IPS-NIHi7 (cell line): ENCODE data around the gene KRT40.
"Not testable (repeated sequence)": the region's sequence is repeated elsewhere in the genome, so short reads cannot be mapped to it uniquely, and the experiment has no call there.

Source experiments
- DNase-seq: peaks from one replicate; pipeline ENCODE4 v3.0.0; 2012; ENCODE audit warnings: mixed read lengths; ENCODE audit errors: extremely low spot score

Gene KRT40

DNA sequence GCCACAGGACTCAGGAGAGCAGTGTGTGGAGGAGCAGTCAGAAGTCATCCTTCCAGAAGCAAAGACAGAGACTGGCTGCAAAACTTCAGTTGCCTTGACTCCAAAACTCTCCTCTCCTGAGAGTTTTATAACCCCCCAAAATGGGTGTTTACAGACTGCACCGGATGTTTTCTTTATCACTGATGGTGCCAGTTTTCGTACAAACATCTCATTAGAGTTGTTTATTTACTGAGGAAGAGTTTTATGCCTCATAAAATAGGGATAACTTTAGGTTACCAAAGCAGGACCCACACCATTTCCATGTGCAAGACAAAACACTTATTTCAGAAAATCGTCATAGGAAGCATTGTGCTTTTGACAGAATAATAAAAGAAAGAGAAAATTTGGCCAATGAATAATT, at the start of gene KRT40:
Gene KRT40, minus strand, starts transcription at position 101 of the 400 bp plus-strand sequence. Its CDS starts 53 bp downstream, at position 48.
- no peak for DNase-seq

DNA sequence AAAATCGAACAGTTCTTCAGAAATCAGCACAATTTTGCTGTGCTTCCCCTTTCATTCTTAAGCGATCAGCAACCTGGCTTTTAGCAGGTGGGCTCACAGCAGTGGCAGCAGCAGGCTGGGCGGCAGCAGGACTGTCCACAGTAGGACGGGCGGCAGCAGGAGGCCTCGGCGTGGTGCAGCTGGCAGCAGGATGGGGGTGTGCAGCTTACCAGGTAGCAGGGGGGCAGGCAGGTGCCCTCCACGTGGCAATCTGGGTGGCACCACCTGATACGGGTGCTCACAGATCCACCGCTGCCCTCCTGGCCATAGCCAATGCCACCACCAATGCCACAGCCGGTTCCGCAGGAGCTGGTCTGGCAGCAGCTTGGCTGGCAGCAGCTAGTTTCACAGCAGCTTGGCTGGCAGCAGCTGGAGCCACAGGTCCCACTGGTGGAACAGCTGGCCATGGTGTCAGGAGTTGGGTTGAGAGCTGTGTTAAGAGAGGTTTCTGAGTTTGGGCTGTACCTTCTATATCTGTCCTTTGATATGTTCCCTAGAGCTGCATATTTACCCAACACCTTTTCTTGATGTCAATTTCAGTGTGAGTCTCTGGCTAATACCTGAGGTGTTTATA, 45.6 kb upstream of the KRT40 start, which contains the start of gene KRTAP1-4:
Gene KRTAP1-4, minus strand, starts transcription at position 563 of the 613 bp plus-strand sequence. Its CDS starts 117 bp downstream, at position 446.
- DNase-seq = no peak

GRCh38 chr17:41026715-41027471, 42.8 kb upstream of the KRT40 start, which contains the start of gene KRTAP1-5:
Gene KRTAP1-5 (minus strand): TSS chr17:41027208. CDS start chr17:41027155, 53 bp downstream.
- no peak for DNase-seq

DNA sequence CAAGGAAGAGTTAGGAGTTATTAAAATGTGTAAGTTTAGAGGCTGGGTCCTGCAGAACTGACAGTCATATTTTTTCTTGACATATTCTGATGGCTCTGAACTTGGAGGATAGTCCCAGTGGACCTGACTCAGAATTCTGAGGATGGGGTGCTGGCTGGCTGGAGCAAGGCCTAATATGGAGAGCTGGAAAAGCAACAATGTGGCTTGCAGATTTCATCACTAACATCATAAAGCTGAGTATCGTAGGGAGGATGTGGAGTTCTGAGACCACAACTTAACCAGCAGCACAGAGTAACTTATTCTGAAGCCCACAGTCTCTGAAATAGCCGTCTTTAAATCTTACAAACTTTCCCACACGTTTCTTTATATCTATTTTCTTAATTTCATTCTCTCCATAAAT, 40.6 kb upstream of the KRT40 start:
- no peak for DNase-seq

- no peak for DNase-seq
Observed at GRCh38 chr17:41020336-41020735, 36.2 kb upstream of the KRT40 start.

GRCh38 chr17:41019415-41019814, 35.3 kb upstream of the KRT40 start:
- no peak for DNase-seq

GRCh38 chr17:41018541-41018940, 34.4 kb upstream of the KRT40 start:
- no peak for DNase-seq

DNA sequence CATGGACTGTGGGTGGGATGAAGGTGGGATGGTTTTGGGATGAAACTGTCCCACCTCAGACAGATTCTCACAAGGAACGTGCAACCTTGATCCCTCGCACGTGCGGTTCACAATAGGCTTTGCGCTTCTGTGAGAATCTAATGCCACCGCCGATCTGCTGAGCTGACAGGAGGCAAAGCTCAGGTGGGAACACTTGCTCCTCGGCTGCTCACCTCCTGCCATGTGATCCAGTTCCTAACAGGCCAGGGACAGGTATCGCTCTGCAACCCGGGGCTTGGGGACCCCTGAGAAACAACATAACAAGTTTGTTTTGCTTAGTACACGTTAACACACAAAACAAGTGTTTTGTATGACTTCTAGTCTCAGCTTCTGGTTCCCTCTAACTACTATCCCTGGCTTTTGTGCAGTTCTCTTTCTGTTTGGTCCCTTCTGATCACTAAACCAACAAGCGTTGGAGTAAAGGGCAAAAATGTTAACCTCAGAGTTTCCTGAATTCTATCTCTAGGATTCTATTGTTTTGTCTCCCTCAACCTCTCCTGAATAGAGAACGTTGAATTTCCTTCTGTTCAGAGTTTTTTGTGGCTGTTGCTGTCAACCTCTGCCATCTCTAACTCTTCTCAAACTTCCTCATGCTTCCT, 32.6 kb upstream of the KRT40 start:
- no peak for DNase-seq

GRCh38 chr17:41015454-41015853, 31.3 kb upstream of the KRT40 start:
- no peak for DNase-seq

DNA sequence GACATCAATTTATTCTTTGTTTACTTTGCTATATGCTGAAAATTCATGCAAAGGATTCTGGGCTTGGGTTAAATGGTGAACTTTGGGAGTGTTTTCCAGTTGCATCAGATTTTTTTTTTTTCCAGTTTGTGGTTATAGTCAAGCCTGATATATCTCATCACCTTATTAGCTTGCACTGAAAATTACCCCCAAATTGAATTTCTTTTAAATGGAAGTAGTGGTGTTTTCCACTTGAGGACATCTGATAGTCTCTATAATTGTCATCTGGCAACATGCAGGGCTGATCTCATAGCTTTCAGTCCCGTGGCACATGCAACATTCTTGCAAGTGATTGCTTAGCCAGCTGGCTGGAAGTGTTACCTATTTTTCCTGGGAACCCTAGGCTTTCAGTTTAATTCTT, 29.5 kb upstream of the KRT40 start:
- DNase-seq = no peak

GRCh38 chr17:41013181-41013580, 29.1 kb upstream of the KRT40 start:
- DNase-seq = no peak

DNA sequence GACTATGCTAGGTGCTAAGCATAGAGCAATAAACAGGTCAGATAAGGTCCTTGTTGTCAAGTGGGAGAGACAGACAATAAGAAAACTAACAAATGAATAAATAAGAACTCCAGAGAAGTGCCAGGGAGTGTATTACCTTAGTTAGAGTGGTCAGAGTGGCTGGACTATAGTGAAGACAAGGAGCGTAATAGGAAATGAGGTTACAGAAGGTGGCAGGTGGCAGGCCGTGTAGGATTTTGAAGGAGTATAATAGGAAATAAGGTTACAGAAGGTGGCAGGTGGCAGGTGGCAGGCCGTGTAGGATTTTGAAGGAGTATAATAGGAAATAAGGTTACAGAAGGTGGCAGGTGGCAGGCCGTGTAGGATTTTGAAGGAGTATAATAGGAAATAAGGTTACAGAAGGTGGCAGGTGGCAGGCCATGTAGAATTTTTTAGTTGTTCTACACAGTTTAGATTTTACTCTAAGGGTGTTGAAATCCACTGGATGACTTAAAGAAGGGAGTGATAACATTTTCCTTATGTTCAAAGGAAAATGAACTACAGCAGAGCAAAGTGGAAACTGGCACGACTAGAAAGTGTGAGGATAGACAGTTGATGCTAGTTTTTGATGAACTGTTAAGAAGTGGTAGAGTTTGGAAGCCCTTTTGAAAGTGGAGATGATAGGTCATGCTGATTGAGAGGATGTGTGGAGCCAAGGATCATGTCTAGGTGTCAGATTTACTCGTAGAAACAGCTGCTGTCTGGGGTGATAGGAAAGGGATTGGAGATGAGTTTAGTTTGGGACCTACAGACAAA, 28.4 kb upstream of the KRT40 start:
- no peak for DNase-seq

DNA sequence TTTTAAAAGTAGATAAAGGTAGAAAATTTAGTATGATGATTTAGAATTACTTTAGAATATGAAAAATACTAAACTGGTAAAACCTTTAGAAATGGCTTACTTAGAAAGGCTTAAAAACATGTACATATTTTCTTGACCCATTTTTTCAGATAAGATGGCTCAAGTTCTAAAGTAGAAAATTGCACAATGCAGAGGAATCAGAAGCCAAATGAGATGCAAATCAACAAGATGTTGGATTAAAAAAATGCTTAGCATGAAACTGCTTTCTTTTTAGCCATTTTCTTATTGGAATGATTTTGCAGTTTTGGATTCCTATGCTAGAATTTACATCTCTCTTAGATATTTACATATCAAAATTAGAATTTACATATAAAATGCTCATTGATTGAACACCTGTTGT, 26.3 kb upstream of the KRT40 start:
- DNase-seq = no peak

DNA sequence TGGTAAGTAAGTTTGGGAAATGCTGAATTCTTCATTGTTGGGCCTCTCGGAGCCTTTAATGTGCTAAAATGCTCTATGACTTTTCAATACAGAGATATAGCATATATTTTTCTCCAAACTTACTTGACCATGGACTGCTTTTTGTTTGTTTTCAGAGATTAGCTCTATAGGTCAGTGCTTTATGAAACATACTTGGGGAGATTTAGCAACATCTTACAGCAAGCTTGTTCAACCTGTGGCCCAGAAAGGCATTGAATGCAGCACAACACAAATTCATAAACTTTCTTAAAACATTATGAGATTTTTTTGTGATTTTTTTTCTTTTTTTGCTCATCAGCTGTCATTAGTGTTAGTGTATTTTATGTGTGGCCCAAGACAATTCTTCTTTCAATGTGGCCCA, 25.8 kb upstream of the KRT40 start:
- DNase-seq = no peak

GRCh38 chr17:41009301-41009760, 25.2 kb upstream of the KRT40 start:
- no peak for DNase-seq

DNA sequence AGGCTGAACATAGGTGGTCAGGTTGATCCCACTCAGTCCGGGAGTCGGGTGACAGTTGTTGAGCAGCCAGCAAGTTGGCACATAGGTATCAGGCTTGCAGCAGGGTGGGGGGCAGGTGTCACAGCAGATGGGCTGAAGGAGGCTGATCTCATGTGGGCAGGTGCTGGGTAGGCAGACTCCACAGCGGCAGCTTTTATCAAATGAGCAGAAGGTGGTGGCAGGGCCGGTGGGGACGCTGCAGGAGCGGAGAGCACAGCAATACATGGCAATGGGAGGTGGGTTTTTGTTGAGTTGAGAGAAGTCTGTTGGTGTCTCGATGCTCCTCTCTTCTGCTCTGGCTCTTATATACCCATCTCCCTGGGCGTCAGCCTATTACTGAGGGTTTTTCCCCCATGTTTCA, 24.7 kb upstream of the KRT40 start, which contains the start of gene KRTAP3-1:
Gene KRTAP3-1, minus strand, starts transcription at position 318 of the 400 bp plus-strand sequence. Its CDS starts 54 bp downstream, at position 264.
- peak; percentile 15 for DNase-seq

- no peak for DNase-seq
Observed at GRCh38 chr17:41004397-41004796, 20.3 kb upstream of the KRT40 start.

DNA sequence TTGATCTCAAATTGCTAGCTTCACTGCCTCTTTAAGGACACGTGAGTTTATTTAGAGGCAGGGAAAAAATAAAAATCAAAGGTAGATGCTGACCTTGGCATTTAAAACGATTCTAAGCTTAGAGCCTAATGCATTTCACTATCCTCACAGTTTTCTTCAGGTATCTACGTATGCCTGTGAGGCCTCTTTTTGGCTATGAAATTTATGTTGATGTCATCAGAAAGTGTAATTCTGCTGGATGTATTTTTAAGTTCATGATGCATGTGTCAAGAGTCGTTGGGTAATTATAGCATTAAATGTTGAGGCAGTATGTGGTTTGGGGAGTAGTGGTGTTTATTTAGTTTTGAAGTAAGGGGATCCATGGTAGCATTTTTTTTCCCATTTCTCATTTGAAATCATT, 19.8 kb upstream of the KRT40 start:
- no peak for DNase-seq

- DNase-seq = no peak
Observed at GRCh38 chr17:41002814-41003213, 18.7 kb upstream of the KRT40 start.

DNA sequence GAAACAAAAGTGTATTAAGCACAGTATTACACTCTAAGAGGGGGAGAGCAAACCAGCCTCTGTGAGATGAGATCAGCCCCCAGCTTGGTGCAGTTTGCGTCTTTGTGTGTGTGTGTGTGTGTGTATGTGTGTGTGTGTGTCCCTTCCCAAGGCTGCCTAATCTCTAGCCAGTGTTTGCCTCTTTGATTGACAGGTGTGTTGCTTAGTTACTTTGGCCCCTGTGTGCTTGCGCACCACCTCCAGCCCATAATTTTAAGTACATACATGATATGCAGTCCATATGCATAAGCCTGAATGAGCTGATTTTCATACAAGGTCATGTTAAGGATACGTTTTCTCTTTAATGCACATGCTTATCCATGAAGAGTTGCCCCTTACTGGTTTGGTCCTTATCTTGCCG, 17.7 kb upstream of the KRT40 start:
- no peak for DNase-seq

DNA sequence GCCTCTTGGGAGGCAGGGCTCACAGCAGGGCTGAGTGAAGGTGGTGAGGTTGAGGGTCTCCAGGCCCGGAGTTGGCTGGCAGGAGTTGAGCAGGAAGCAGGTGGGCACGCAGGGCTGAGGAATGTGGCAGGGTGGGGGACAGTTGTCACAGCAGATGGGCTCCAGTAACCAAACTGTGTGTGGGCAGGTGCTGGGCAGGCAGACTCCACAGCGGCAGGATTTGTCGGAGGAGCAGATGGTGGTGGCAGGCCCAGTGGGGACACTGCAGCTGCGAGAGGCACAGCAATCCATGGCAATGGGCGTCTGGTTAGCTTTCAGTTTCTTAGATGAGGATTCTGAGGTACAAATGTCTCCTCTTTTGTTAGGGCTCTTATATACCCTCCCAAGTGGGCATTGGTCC, 15.4 kb upstream of the KRT40 start, which contains the start of gene KRTAP3-2:
Gene KRTAP3-2, minus strand, starts transcription at position 344 of the 400 bp plus-strand sequence. Its CDS starts 53 bp downstream, at position 291.
- DNase-seq = not testable (repeated sequence)
